Breast epithelium (tissue), 3 donors: Measurements from ENCODE around the gene DHRS4.
A peak's percentile ranks its signal among the peaks of the same experiment; 100 is the strongest.
"Not testable (repeated sequence)": the region's sequence is repeated elsewhere in the genome, so short reads cannot be mapped to it uniquely, and the experiment has no call there.

Experiments
- CTCF ChIP-seq, 3 donors: fragments of 450-650 bp; IDR thresholded peaks; one replicate each; pipeline ENCODE4 v1.5.1; 2016 to 2017; ENCODE audit warnings: antibody characterized with exemption in 3 of 3, mild to moderate bottlenecking in 3 of 3, moderate library complexity in 3 of 3
- POLR2AphosphoS5 ChIP-seq, 3 donors: sonication (generic); formaldehyde crosslinking; IDR thresholded peaks; one replicate each; pipeline ENCODE4 v1.6.1; 2017; ENCODE audit warnings: antibody characterized with exemption in 3 of 3

GRCh38 chr14:23977208-23977607, 23.6 kb downstream of the DHRS4 start:
- TF ChIP-seq CTCF (IDR thresholded peaks at IDR 0.05): peak in 2 of 3 donors; percentile 14 to 37
- not testable (repeated sequence) for TF ChIP-seq POLR2AphosphoS5 (IDR thresholded peaks at IDR 0.05)
